NCI-H1930 (cell line): Measurements from ENCODE around the gene ASB18.

Experiments
- DNase-seq, 2 experiments: peaks; one replicate each; lab custom pipeline; 2025; lab: John Stamatoyannopoulos, UW

The ASB18 gene

GRCh38 chr2:236173729-236174607 is 90.2 kb downstream of the ASB18 start:
- DNase-seq = no peak

- DNase-seq = no peak
These were observed 91.0 kb downstream of the ASB18 start for GRCh38 chr2:236173036-236173728.

- no peak for DNase-seq
These were observed 91.8 kb downstream of the ASB18 start for GRCh38 chr2:236172255-236173035.

GRCh38 chr2:236171680-236172254 is 92.4 kb downstream of the ASB18 start:
- DNase-seq = no peak

GRCh38 chr2:236171181-236171679 is 93.0 kb downstream of the ASB18 start:
- no peak for DNase-seq

GRCh38 chr2:236170590-236171165 is 93.5 kb downstream of the ASB18 start:
- DNase-seq = no peak

- DNase-seq = no peak
These were observed 94.2 kb downstream of the ASB18 start for GRCh38 chr2:236169741-236170589.

GRCh38 chr2:236169151-236169721 is 95.0 kb downstream of the ASB18 start:
- no peak for DNase-seq

GRCh38 chr2:236168110-236169080 is 95.8 kb downstream of the ASB18 start, which contains the start of gene GBX2:
Gene GBX2 (minus strand): TSS chr2:236168386. CDS start chr2:236167971, 415 bp downstream.
- peak; percentile 77 to 90 for DNase-seq

- peak; percentile 32 to 40 for DNase-seq
These were observed 96.7 kb downstream of the ASB18 start for GRCh38 chr2:236167297-236168109.

- no peak for DNase-seq
These were observed 97.4 kb downstream of the ASB18 start for GRCh38 chr2:236166796-236167296.

- DNase-seq = no peak
These were observed 98.1 kb downstream of the ASB18 start for GRCh38 chr2:236165842-236166795.

- DNase-seq = no peak
These were observed 99.0 kb downstream of the ASB18 start for GRCh38 chr2:236164925-236165841.

GRCh38 chr2:236164201-236164924 is 99.8 kb downstream of the ASB18 start:
- DNase-seq = no peak
